Fibroblast of the aortic adventitia (primary cell): ENCODE measurements around the gene SLC23A1. TPM values are rescaled to one million over a fixed set of nuclear protein-coding genes. Genes with fewer than 3 reads are reported as not detected.

Experiments used
- DNase-seq: peaks from one replicate; pipeline ENCODE4 v3.0.0-alpha.2; 2010; ENCODE audit warnings: low read depth
- H3K4me3 ChIP-seq: 2 replicates; pipeline ENCODE4 v1.5.1; 2011; ENCODE audit warnings: low read depth, mild to moderate bottlenecking, control low read depth, low read length, moderate library complexity
- total RNA-seq: library from RNA; depleted of rRNA; stranded (reverse); fragments of >200 nt; gene quantifications from 2 replicates; pipeline ENCODE4 v1.2.3, GENCODE V29; 2012; ENCODE audit warnings: low replicate concordance
- TF ChIP-seq, protein P1 (sequence below): IDR thresholded peaks from 2 replicates; pipeline ENCODE4 v1.5.1; 2011; ENCODE audit warnings: mild to moderate bottlenecking, low read length, control low read depth, inconsistent platforms; ENCODE audit not compliant: insufficient read depth

The SLC23A1 gene
- total RNA-seq, 1 donor: not detected

- H3K4me3 ChIP-seq: peak overlapping the region; percentile 22
- TF ChIP-seq, protein P1, sequence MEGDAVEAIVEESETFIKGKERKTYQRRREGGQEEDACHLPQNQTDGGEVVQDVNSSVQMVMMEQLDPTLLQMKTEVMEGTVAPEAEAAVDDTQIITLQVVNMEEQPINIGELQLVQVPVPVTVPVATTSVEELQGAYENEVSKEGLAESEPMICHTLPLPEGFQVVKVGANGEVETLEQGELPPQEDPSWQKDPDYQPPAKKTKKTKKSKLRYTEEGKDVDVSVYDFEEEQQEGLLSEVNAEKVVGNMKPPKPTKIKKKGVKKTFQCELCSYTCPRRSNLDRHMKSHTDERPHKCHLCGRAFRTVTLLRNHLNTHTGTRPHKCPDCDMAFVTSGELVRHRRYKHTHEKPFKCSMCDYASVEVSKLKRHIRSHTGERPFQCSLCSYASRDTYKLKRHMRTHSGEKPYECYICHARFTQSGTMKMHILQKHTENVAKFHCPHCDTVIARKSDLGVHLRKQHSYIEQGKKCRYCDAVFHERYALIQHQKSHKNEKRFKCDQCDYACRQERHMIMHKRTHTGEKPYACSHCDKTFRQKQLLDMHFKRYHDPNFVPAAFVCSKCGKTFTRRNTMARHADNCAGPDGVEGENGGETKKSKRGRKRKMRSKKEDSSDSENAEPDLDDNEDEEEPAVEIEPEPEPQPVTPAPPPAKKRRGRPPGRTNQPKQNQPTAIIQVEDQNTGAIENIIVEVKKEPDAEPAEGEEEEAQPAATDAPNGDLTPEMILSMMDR: peak; percentile 37
- no peak for DNase-seq
These were observed 11.1 kb upstream of the SLC23A1 start for GRCh38 chr5:139394123-139394653.

- H3K4me3 ChIP-seq: peak overlapping the region; percentile 22
- TF ChIP-seq, protein P1: no peak
- DNase-seq: no peak
These were observed 10.5 kb upstream of the SLC23A1 start for GRCh38 chr5:139393497-139394122.

DNA sequence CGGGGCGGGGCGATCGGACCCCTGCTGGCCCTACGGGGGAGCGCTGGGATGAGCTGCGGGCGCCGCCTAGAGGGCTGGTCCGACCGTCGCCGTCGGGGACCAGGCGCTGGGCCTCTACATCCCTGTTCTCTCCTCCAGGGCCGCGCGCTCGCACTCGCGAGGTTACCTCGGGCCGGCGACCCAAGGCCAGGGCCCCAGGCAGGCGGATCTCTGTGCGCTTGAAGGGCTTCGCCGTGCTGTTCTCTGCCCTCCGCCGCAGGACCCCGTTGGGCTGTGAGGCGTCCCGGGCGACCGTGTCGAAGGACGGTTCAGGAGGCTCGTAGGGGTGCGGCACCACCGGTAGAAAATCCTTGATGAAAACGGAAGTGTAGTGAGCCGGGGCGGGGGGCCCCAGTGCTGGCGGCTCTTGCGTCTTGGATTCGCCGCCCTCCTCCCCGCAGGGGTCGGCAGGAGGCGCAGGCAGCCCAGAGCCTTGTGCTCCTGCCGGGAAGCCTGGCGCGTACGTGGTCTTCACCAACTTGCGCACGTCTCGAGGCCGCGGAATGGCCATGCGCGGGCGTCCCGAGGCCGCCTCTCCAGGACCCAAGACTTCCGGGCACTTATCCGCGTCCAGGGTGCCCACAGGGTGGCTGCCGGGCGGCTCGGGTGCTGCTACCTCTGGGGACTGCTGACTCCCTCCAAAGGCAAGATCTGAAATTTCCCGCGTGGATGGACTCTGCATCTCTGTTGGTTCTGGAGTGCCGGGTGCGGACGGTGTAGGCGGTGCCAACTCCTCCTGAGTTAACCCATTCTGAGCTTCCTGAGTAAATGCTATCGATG is 9.8 kb upstream of the SLC23A1 start:
- peak overlapping the region; percentile 25 for H3K4me3 ChIP-seq
- no peak for DNase-seq
- TF ChIP-seq, protein P1: peak; percentile 57

DNA sequence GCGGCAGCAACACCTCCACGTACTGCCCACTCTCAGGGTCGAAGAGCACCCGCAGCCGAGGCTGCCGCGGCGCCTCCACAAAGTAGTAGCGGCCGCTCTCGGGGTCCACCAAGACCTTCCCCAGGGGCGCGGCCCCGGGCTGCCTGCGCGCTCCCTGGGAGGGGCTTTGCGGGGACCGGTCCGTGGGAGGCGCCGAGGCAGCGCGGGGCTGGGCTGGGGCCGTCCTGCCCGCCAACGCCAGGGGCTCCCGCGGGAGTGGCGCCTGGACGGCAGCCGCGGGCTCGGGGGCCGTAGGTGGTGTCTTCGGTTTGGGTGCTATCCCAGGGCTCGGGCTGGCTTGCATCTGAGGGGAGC is 9.2 kb upstream of the SLC23A1 start:
- no peak for DNase-seq
- H3K4me3 ChIP-seq: no peak overlapping the region

GRCh38 chr5:139391570-139392323 is 8.7 kb upstream of the SLC23A1 start:
- no peak overlapping the region for H3K4me3 ChIP-seq
- TF ChIP-seq, protein P1: no peak
- no peak for DNase-seq

More for the DNA sequence above, 9.2 kb upstream of the SLC23A1 start:
- TF ChIP-seq, protein P1: no peak

DNA sequence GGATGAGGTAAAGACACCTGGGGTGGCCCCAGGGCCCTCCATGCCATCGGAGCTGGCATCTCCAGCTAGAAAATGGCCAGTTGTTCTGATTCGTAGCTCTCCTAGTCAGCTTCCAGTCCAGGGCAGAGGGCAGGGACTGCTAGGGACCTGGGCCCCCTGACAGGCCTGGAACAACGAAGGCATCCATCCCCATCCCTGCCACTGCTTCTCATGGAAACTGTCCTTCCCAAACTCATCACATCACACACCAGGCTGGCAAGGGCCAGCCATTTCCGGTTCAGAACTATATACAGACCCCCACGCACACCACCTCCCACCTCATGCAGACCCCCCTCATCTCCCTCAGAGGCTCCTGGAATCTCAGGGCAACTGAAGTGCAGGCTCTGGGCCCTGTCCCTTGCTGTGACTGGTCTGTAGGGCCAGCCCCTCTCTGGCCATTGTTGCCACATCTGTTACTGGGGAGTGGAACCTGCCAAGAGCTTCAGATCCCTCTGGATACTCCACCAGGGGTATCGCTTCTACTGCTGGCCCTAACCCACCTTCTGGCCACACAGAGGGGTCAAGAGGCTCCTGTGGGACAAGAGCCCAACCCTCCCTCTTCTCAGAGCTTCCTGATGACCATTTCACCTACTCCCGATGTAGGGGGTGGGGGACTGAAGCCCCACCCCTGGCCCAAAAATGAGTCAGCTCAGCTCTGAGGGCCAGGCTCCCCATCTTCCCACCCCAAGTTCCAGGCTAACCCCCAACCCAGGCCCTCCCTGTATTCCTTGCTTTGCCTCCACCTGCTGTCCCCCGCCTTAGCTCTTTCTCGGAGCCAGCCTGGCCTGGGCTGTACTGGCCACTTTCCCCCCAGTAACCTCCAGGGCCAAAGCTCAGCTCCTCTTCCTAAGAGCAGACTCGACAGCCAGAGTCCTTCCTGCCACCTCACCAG is 7.8 kb upstream of the SLC23A1 start:
- no peak for DNase-seq
- TF ChIP-seq, protein P1: no peak
- no peak overlapping the region for H3K4me3 ChIP-seq
